NCI-H2107 treated with DMSO at 0.1 percent for 48 hours (cell line): ENCODE results near the gene PSMB11.

Experiments
- DNase-seq: peaks from one replicate; lab custom pipeline; 2025; ENCODE audit not compliant: unreplicated experiment; lab: John Stamatoyannopoulos, UW

Gene PSMB11

DNA sequence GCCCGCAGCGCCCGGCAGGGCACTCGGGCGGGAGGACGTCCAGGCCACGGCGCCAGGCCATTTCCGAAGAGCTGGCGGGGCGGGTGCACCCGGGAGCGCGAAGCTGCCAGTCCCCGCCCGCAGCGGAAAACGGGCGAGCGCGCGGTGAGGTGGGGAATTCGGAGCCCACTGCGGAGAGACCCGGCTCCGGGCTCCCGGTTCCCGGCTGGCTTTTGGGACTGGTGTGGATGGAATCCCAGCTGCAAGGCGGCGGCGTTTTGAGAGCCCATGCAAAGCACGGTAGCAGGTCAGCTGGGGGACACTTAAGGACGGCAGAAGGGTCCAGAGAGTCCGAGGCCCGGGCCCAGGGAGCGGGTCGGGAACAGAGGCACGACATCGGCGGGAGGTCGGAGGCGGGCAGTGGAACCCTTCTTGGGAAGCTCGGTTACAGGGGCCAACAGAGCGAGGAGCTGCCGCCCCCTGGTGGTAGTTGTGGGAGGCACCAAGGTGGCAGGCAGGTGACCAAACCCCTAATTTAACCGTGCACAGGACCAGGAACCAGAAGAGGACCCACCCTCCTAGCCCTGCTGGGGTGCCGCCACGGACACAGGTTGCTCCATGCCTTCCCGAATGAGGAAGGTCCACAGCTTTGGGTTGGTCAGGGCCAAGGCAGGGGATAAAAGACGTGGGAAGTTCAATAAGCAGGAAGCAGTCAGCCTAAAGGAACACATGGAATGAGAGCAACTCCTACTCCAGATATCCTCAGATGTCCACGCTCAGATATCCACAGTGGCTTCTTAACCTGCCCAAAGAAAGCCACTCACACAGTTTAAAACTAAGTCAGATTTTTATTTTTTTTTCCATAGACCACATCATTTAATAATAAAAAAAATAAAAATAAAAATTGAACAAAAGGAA lies 16.0 kb downstream of the PSMB11 start:
- no peak for DNase-seq

DNA sequence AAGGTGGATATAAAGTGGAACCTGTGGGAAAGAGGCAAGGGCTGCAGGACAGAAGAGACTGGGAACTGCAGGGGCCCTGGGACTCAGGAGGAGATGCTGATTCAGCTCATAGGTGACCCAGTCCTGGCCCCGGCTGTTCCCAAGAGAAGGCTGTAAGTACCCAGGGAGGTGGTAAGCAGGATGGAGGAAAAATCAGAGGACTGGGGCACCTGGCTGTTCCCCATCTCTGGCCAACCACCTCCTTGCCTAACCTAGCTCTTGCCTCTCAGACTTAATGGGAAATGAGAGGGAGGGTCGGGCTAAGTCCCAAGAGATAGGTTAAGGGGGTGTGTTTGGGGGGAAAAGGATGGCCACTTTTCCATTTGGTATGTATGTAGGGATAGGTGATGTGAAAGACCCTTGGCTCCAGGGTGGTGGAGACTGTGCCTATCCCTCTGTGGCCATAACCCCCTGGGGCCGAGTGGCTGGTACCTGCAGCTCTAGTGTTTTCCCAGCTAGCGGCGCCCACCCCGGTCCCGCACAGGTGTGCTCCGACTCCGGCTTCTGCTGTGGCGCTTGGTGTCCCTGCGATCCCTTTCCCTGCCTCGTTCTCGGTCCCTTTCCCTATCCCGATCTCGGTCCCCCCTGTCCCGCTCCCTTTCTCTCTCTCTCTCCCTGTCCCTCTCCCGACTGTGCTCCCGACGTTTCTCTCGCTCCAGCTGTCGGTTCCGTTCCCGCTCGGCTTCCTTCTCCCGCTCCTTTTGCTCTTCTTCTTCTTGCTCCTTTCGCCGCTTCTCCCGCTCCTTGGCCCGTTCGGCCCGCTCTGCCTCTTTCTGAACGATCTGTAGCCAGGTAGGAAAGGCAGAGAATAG lies 16.9 kb downstream of the PSMB11 start:
- no peak for DNase-seq

DNA sequence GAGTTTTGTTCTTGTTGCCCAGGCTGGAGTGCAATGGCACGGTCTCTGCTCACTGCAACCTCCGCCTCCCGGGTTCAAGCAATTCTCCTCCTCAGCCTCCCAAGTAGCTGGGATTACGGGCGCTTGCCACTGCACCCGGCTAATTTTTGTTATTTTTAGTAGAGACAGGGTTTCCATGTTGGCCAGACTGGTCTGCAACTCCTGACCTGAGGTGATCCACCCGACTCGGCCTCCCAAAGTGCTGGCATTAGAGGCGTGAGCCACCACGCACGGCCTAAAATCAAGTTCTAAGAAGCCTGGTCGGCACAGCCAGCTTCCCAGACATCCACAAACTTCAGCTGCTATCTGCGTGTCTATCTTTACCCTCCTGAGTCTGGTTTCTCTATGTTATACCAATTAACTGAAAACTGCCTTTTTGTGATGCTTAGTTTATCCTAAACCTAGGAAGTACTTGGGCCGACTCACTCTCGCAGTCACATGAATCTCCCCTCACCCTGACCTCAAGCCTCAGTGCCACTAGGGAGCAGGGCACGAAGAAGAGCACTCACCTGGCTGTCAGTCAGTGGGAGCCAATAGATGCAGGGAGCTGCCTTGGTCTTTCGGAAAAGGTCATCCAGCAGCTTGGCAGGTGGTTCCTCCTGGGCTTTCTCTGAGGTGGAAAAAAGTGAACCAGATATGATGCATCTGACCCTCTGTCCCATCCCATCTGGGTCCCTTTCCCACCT lies 18.7 kb downstream of the PSMB11 start:
- DNase-seq = no peak

DNA sequence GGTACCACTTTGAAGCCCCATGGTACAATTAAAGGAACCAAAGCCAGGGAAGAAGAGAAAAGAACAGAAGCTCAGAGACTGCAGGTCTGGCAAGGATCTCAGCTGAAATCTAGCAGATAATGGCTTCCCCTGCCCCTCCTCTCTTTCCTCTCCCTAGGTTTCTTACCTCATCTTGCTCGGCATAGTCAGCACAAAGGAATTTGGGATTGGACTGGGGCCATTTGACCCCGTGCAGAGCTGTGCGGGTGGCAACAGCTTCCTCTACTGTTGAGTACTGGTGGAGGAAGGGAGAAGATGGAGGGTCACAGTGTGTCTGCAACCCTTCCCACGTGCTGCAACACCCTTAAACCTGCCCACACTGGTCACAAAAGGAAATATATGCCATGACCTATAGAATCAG lies 20.0 kb downstream of the PSMB11 start:
- DNase-seq = no peak

DNA sequence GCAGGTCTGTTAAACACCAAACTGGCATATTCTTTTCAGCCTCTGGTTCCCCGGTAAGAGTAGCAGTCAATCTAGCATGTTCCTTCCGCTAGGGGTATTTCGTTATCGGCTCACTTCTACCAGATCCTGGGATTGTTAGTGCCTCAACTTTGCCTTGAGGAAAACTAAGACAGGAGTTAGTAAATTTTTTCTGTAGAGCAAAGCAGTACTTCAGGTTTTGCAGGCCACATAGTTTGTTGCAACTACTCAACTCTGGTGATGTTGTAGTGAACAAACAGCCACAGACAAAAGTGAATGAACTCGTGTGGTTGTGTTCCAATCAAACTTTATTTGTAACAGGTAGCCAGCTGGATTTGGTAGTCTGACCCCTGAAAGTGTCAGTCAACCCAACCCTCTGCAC lies 21.6 kb downstream of the PSMB11 start:
- DNase-seq = no peak

DNA sequence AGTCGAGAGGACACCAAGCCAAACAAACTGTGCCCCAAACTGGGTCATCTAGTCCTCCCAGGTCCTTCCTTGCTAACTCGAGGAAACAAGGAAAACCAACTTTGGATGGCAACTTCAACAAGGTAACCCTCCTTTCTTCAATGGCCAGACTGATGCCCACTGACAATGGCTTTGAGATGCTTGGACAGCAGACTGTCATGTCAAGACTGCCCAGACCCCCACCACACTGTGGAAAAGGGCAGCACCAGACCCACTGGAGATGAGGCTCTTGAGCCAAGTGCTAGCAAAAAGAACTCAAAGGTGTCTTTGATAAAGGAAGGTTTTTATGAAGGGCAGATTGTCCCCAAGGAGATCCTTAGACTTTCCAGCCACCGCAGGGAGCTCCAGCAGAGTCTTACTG lies 24.4 kb downstream of the PSMB11 start:
- no peak for DNase-seq

DNA sequence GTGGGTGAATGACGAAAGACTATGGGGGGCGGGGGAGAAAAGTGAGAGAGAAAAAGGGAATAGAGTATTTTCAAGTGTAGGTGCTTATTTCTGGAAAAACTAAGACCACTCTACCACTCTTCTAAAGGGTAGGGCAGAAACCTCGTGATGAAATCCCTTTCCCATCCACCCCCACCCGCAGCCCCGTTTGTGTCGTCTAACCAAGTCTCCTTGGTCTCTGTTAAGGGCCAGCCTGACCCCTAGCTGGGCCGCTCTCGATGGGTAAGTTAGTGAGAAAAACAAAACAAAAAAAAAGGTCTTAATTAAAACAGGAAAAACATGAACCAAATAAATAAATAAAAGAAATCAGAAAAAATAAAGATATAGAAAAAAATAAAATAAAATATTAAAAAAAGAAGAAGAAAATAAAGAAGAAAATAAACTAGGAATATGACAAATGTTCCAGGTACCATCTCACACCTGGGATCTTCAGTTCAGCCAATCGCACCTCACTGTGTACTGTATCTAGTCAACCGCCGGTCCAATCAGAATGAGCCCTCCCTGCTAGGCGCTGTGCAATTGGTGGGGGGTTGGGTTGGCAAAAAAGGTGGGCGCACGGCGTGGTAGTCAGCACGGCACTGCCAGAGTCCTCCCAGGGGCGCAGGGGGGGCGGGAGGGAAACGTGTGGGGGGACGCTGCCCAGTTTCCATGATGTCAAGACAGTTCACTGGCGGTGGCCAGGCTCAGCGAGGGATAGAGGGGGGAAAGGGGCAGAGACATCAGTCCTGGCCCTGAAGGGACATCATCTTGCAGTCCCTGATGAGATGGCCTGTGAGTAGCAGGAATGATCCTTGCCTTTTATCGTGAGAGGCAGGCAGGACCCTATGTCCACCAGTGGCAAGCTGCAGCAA lies 25.1 kb downstream of the PSMB11 start:
- DNase-seq = no peak

DNA sequence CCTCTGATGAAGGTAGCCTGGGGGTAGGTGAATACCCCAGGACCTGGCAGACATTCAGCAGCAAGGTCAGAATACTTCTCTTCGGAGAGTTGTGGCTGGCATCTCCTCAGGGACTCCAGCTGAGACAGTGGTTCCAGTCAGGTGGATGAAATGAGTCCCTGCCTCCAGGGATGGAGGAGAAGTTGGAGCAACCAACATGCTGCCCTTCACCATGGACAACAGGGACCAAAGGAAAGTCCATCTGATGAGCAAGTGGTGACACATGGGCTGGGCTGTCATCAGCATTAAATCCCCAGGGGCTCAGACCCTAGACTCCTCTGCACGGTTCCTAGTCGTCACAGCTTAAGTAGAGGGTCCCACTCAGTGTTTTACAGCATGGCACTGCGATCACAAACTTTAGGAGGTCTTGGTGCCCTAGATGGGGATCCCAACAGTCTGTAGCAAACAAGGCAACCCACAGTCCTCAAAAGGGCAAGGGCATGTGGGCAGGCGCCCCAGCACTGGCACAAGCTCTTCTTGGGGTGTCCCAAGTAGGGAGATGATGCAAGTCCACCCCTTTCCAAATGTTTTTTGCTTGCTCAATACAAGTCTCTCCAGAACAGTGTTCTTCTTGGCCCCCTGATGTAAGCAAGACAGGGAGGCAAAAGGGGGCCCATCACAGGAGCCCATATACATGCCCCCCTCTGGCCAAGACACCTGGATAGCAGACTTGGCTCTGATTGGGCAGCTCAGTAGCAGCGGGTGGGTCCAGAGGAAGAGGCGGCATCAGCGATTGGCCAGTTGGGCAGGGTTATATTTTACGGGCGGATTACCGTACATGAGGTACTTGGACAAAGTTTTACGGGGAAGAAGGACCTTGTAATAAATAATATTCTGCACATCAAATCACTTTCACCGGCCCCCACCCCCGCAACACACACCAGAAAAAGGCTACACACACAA lies 26.1 kb downstream of the PSMB11 start:
- DNase-seq = no peak

DNA sequence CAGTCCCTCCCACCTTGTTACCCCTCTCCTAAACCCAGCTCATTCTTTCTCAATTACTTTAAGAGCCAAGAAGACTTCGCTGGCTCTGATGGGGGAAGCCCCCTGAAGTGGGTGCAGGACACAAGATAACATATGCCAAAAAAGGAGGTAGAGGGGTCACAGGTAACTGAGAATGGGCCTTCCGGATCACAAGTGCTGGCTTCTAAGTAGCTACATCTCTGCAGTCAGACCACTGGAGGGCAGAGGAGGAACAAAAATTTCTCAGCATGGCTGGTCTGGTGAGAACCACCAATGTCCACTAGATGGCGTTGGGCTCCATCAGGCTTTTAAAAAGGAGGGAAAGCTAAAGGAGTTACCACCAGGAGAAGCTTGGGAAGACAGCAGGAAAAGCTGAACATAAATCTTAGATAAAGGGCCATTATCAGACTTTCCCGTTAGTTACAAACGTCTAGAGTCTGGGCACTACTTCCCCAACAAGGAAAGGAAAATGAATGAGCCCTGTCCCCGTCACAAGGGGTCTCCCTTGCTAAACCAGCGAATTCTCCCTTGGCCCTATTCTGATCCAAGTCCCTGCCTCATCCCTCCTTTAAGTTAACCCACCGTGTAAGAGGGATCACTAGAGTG lies 26.9 kb downstream of the PSMB11 start:
- DNase-seq = no peak

DNA sequence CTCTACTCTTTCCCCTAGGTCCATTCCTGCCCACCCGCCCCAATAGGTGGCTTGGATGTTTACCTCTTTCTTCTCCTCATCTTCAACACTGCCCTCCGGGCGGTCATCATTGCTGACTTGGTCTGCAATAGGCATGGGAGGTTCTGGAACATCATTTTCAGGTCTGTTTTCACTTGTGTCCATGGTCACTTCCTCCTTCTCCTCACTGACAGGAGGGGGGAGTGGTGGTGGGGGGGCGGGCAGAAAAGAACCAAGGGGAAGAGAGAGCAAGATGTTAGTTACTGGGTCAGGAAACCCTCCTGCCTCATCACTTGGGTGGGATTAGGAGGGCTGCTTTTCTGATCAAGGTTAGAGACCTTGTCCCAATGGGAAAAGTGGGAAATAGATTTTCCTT lies 27.4 kb downstream of the PSMB11 start:
- DNase-seq = no peak

DNA sequence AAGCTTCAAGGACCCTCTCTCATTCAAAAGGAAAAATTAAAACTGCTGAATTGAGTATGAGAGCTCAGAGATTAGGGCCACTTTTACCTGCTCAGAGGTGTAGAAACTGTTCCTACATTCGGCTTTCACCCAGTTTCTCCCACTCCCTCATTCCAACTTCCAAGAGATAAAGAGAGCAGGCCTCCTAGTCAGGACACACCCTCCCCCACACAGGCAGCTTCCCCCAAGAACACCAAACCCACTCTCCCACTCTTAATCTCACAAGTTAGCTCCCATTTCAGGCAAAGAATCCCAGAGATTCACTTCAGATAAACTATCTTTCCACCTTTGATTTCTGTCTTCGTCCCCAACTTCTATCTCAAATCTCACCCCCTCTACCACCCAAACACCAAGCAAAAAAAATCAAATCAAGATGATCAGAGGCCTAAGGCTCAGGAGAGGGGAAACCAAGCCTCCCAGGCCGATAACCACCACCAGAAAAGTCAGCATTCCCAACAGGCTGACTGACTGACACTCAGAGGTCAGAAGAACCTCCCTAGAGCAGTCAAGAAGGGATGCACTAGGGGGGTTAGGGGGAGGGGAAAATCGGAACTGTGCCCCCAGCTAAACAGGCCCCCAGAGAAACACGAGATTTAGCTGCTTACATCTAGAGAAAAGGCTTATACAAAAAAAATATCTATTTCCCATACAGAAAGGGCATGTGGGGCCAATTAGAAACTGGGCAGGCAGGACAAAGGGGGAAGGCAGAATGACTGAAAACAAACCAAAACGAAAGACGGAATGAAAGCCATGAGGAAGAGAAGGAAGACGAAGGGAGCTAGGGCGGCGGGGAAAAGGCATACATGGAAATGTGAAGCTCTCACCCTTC lies 28.5 kb downstream of the PSMB11 start:
- DNase-seq = no peak

DNA sequence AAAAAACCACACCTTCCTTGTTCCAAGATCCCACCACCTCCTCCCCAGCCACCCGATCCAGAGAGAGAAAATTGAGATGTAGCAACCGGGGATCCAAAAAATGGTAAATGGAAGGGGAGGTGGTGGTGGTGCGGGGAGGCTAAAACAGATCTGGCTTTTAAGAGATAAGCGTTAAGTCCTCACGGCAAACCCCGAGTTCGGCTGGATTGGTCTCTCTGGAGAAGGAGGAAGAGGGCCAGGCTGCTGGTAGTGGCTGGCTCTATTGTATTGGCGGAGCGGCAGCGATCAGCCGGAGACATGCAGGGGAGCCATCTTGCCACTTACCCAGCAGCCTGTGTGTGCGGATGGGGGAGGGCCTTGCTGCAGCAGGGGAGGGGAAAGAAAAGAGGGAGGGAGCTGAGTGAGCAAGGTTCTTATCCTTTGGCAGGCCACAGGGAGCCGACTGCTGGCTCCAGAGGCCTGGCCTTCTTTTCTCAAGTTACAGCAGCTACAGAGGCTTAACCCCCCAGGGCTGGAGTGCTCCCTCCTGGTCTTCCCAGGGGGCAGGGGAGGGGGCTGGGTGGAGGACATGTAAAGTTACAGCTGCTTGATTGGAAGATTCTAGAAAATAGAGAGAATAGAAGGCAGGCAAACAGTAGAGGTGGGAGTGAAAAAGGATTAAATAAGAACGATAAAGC lies 29.4 kb downstream of the PSMB11 start:
- no peak for DNase-seq

DNA sequence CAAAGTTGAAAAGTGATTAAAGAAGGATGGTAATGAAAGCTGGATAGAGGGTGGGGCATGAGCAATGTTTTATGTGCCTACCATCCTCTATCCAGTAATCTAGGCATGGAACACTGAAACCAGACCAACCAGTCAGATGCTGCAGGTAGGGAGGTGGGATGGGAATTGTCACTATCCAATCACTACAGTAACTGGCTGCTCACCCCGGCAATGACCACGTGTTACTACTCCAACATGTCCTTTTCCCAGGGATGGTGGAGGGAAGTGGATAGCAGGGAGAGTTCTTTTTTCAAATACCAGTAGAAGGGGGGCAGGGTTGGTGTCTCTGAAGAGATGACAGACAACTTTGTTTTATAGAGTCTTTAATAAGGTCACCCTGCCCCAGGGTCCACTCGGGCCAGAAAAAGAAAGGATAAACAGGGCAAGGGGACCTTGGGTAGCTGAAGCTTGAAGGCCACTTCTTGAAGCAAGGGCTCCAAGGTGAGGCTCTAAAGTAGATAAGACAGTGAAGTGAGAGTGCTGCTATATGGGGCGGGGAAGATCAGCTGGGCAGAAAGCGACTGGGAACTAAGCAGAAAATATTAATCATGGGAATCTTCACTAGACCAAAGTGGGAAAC lies 30.0 kb downstream of the PSMB11 start:
- no peak for DNase-seq

DNA sequence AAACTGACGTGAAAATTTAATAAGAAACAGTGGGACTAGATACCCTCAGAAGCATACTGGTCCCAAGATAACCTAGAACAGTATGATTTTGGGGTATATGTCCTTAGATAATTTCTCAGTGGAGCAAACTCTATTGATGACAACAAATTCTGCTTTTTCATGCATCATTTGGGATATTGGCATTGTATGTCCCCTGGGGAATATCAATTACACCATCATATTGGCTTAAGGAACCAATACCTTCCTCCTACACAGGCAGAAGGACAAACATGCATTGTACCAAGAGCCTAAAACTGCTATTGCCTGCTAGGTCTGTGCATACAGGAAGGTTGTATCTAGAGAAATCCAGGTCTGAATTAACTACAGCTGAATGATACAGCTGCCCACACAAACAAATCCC lies 32.9 kb downstream of the PSMB11 start:
- no peak for DNase-seq

DNA sequence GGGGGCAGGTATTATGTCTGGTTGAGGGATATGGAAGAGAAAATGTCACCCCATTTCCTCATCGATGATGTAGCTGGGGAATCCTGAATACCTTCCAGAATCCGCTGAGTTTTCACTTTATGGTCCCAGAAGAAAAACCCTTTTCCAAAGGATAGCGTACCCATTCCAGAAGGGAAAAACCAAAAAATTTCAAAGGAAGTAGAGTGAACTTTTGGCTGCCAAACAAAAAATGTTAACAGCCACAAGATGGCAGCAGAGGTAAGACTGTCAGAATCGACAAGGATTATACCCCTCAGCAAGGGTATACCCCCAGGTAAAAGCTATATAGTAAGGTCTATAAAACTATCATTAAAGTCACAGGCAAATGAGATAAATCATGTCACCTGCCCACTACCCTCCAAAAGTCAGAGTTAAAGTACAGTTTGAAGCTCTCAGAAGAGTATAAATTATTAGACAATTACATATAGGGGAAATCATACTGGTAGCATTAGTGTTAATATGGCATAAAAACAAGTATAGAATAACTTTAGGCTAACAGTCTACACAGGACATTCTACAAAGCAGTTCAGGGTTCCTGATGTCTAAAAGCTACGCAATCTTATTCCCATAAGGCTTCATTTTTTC lies 34.9 kb downstream of the PSMB11 start:
- no peak for DNase-seq

DNA sequence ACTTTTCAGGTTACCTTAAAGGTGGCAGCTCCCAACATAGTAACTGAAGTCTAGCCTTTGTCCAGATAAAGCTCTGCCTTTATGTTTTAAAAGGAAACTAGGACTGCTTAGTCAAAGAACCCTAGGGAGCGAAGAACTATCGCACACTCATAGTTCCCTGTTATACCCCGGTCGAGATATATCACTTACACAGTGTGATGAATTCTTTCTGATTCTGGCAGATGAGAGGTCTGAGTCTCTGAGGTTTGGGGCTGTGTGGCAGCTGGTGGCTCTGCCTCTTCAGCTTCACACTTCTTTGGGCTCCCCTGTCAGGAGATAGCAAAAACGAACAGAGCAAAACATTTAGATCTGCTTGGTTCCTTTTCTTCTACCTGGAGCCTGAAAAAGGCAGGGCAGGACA lies 36.0 kb downstream of the PSMB11 start:
- no peak for DNase-seq

DNA sequence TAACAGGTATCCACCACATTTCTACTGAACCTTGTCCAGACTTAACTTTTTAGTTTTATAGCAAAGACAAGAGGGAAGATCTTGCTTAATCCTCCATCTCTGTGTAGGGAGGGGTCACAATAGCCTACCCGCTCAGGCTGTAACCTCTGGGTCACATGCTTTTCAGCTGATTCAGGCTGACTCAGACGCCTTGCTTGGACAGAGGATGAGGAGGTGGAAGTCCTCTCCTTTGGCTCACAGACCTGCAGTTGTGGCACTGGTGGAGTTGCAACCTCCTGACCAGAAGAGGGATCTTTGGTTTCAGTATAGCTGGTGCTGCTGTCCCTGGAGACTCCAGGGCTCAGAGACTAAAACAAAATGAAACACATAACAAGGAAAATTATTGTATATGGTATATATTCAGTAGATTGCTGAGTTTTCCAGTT lies 36.7 kb downstream of the PSMB11 start:
- no peak for DNase-seq
